Osteocyte (in vitro differentiated cells): ENCODE data around the gene PTGES3. TPM values are rescaled to one million over a fixed set of nuclear protein-coding genes. Genes with fewer than 3 reads are reported as not detected.

Experiments
- DNase-seq: peaks from one replicate; pipeline ENCODE4 v3.0.0; 2021; ENCODE audit warnings: mixed read lengths; ENCODE audit not compliant: unreplicated experiment; ENCODE audit errors: extremely low spot score
- H3K27ac Mint-ChIP-seq: one replicate; pipeline ENCODE4 v1.8.0; 2021; ENCODE audit warnings: mild to moderate bottlenecking, mixed read lengths; ENCODE audit not compliant: unreplicated experiment
- H3K27me3 Mint-ChIP-seq: one replicate; pipeline ENCODE4 v1.8.0; 2021; ENCODE audit warnings: mixed read lengths; ENCODE audit not compliant: unreplicated experiment
- H3K36me3 Mint-ChIP-seq: one replicate; pipeline ENCODE4 v1.8.0; 2021; ENCODE audit warnings: mixed read lengths; ENCODE audit not compliant: unreplicated experiment
- H3K4me1 Mint-ChIP-seq: one replicate; pipeline ENCODE4 v1.8.0; 2021; ENCODE audit warnings: mixed read lengths; ENCODE audit not compliant: unreplicated experiment
- H3K4me3 Mint-ChIP-seq: one replicate; pipeline ENCODE4 v1.8.0; 2021; ENCODE audit warnings: mild to moderate bottlenecking, moderate library complexity, mixed read lengths; ENCODE audit not compliant: unreplicated experiment
- H3K9me3 Mint-ChIP-seq: one replicate; pipeline ENCODE4 v1.8.0; 2021; ENCODE audit warnings: mixed read lengths; ENCODE audit not compliant: unreplicated experiment
- total RNA-seq: library from RNA; stranded (reverse); gene quantifications from 2 replicates; pipeline ENCODE4 v1.2.1, GENCODE V29; 2021
- TF ChIP-seq, protein P1 (sequence below): fragments of 200-600 bp; sonication (generic); IDR thresholded peaks from 2 replicates; pipeline ENCODE4 v1.5.0; 2021; ENCODE audit warnings: antibody characterized with exemption, mild to moderate bottlenecking, moderate library complexity

PTGES3 gene
- total RNA-seq, 1 donor from 2014 or later, result 140 TPM

GRCh38 chr12:56636675-56637540 lies 51.2 kb downstream of the PTGES3 start:
- Mint-ChIP-seq H3K36me3 (peaks cover 31% of the 10 kb centered on the region), H3K27ac (peak overlapping the region; percentile 98), H3K4me3 (peak overlapping the region; percentile 92), H3K27me3 (no peaks in the 10 kb centered on the region), H3K9me3 (no peaks in the 10 kb centered on the region), H3K4me1 (peaks cover 42% of the 10 kb centered on the region)
- TF ChIP-seq, protein P1, sequence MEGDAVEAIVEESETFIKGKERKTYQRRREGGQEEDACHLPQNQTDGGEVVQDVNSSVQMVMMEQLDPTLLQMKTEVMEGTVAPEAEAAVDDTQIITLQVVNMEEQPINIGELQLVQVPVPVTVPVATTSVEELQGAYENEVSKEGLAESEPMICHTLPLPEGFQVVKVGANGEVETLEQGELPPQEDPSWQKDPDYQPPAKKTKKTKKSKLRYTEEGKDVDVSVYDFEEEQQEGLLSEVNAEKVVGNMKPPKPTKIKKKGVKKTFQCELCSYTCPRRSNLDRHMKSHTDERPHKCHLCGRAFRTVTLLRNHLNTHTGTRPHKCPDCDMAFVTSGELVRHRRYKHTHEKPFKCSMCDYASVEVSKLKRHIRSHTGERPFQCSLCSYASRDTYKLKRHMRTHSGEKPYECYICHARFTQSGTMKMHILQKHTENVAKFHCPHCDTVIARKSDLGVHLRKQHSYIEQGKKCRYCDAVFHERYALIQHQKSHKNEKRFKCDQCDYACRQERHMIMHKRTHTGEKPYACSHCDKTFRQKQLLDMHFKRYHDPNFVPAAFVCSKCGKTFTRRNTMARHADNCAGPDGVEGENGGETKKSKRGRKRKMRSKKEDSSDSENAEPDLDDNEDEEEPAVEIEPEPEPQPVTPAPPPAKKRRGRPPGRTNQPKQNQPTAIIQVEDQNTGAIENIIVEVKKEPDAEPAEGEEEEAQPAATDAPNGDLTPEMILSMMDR, result peak; percentile 68
- DNase-seq, result peak; percentile 100

DNA sequence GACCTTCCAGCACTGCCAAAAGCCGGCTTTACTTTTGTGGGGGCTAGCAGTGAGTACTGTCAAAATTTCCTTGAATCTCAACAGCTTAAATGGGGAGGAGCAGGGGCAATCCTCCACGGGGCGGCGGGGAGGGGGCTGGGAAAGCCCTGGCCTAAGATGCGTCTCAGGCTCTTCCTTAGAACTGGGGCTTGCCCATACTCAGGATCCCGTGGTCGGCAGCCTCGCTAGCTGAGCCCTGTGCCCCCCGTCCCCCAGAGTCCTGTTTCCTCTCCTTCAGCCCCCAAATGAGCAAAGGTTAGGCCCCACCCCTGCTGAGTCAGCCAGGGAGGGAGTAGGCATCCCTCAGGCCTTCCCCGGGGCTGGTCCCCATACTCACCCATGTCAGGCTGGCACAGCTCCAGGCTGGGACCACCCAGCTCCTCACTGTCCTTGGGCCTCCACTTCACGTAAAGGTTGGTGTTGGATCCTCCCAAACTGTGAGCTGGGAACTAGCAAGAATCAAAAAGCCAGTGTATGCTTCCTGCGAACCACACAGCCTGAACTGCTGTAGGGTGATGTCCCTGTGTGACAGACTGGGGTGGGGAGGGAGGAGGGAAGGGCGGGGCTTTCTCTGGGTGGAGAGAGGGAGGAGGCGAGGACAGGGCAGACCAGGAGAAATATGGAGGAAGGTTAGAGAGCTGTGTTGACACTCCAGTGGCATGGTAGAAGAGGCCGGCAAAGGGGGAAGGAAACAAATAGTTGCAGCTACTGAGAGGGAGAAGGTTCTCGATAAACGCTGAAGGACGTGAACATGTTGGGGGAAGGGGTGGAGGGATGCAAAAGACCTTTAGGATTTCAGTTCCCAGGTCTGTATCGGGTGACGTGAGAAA lies 52.0 kb downstream of the PTGES3 start:
- H3K4me3 Mint-ChIP-seq, result peak overlapping the region; percentile 92
- peaks cover 51% of the 10 kb centered on the region for H3K4me1 Mint-ChIP-seq
- TF ChIP-seq, protein P1, result no peak
- H3K9me3 Mint-ChIP-seq, result no peaks in the 10 kb centered on the region
- DNase-seq, result peak; percentile 91
- peak overlapping the region; percentile 98 for H3K27ac Mint-ChIP-seq
- H3K27me3 Mint-ChIP-seq, result no peaks in the 10 kb centered on the region
- peaks cover 29% of the 10 kb centered on the region for H3K36me3 Mint-ChIP-seq

DNA sequence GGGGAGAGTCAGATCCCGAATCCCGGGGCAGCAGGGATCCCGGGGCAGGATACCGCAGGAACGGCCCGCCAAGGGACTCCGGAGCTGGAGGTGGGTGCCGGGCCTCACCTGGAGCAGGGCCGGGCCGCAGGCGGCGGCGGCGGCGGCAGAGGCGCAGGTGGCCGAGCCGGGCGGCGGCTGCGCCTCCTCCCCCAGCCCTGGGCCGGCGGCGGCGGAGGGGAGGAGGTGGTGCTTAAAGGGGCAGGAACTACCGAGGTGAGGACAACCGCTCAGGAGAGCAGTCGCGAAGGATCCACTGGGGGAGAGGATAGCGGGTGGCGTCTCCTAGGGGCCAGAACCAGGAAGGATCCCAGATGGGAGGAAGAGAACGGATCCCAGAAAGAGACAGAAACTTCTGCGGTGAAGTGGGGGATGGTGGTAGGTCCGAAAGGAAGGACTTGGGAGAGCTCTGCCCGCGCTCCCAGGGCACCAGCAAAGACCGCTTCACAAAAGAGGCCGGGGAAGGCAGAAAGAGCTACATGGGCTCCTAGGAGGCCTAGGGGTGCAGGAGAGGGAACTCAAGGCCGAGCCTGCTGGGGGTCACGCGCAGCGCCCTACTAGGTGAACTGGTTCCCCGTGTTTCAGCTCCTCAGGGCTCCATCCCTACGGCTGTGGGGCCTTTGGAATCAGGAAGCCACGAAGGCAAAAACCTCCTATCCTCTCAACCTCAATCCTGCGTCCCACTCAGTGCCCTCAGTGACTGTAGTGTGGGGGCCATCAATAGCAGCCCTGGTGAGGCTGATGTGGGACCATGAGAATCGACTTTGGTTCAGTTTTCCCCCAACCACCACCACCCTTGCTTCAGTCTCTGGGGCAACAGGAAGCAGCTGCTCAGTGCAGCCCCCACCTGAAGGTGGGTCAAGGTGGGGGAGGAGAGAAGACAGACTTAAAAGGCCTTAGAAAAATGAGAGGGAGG lies 53.0 kb downstream of the PTGES3 start:
- H3K36me3 Mint-ChIP-seq, result peaks cover 25% of the 10 kb centered on the region
- TF ChIP-seq, protein P1, result peak; percentile 59

DNA sequence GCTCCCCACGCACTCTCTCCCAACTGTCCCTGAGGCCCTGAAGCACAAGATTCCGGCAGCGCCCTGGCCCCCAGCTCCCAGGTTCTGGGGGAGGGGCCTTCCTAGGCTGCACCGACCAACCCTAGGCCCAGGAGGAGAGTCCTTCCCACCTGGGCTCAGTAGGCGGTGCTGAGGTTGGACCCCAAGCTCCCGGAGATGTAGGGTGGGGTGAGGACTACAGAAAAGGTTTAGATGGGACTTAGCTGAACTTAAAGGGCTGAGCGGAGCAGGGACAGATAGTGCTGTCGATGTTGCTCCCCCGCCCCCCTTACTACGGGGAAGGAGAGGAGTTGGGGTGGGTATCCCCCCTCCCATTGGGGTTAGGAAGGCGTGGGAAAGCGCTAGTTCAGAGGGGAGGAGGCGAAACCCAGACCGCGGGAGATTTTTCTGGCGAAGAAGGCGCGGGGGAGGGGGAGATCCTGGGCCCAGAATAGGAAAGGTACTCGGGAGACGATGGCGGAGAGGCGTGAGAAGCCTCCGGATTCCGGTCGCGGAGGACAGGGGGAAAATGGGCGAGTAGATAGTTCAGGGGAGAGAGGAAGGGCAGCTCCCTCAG lies 53.7 kb downstream of the PTGES3 start:
- Mint-ChIP-seq H3K4me1 (peaks cover 59% of the 10 kb centered on the region), H3K9me3 (no peaks in the 10 kb centered on the region), H3K4me3 (peak overlapping the region; percentile 92), H3K27me3 (no peaks in the 10 kb centered on the region), H3K36me3 (peaks cover 19% of the 10 kb centered on the region), H3K27ac (peak overlapping the region; percentile 84)
- TF ChIP-seq, protein P1, result no peak
- DNase-seq, result no peak

More for the DNA sequence above, 53.0 kb downstream of the PTGES3 start:
- Mint-ChIP-seq H3K4me3 (peak overlapping the region; percentile 92), H3K27me3 (no peaks in the 10 kb centered on the region), H3K27ac (peak overlapping the region; percentile 98), H3K9me3 (no peaks in the 10 kb centered on the region), H3K4me1 (peaks cover 59% of the 10 kb centered on the region)
- DNase-seq, result peak; percentile 87
